GM21367 (cell line): ENCODE results near the gene WRNIP1.
"Not testable (repeated sequence)": the region's sequence is repeated elsewhere in the genome, so short reads cannot be mapped to it uniquely, and the experiment has no call there.

Experiments used
- ATAC-seq: cut with Tn5 transposase; IDR thresholded peaks from one replicate; pipeline ENCODE4 v1.9.1; 2021; ENCODE audit not compliant: unreplicated experiment

Gene WRNIP1

GRCh38 chr6:2782825-2783187 is 17.6 kb downstream of the WRNIP1 start:
- ATAC-seq = no peak

- ATAC-seq = no peak
Measured at GRCh38 chr6:2783188-2783963, 18.2 kb downstream of the WRNIP1 start.

DNA sequence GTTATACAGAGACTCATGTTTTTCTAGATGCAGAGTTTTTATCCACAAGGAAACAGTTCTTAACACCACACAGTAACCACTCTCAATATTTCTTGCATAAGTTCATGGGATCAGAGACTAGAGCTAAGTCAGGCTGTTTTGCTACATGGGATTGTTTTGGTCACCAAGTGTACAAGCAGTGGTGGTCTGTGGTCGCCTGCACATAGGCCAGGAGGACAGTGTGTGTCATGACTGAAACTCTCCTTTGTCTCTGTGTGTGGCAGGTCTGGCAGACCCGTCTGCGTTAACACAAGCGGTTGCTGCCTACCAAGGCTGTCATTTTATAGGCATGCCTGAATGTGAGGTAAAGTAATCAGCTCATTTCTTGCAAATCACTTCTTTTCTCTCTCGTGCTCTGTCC is 18.9 kb downstream of the WRNIP1 start:
- no peak for ATAC-seq

DNA sequence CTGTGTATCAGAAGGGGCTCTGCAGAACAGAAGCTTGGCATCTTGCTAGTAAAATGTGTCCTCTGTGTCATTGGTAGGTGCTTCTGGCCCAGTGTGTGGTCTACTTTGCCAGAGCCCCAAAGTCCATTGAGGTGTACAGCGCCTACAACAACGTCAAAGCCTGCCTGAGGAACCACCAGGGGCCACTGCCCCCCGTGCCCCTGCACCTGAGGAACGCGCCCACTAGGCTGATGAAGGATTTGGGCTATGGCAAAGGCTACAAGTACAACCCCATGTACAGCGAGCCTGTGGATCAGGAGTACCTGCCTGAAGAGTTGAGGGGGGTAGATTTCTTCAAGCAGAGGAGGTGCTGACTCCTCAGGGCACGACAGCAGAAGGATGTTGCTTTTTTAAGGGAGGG is 19.7 kb downstream of the WRNIP1 start:
- ATAC-seq = no peak

DNA sequence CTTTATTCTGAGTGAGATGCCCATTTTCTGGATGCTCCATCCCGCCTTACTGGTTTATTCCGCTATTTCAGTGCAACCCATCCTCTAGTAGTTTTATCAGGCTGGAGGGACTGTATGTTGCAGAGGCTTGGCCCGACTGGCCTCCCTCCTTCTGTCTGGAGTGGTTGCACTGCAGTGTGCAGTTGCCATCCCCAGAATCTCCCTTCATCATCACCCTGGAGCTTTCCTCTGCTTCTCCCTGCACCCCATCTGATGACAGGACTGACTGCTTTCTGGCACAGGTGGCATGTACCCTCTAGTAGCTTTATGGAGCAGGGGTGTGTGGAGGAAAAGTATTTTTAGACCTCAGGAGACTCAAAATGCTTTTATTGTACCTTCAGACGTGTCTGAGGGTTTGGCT is 21.1 kb downstream of the WRNIP1 start:
- no peak for ATAC-seq

- peak; percentile 67 for ATAC-seq
Measured at GRCh38 chr6:2790588-2791449, 25.6 kb downstream of the WRNIP1 start.

- no peak for ATAC-seq
Measured at GRCh38 chr6:2791450-2791974, 26.3 kb downstream of the WRNIP1 start.

DNA sequence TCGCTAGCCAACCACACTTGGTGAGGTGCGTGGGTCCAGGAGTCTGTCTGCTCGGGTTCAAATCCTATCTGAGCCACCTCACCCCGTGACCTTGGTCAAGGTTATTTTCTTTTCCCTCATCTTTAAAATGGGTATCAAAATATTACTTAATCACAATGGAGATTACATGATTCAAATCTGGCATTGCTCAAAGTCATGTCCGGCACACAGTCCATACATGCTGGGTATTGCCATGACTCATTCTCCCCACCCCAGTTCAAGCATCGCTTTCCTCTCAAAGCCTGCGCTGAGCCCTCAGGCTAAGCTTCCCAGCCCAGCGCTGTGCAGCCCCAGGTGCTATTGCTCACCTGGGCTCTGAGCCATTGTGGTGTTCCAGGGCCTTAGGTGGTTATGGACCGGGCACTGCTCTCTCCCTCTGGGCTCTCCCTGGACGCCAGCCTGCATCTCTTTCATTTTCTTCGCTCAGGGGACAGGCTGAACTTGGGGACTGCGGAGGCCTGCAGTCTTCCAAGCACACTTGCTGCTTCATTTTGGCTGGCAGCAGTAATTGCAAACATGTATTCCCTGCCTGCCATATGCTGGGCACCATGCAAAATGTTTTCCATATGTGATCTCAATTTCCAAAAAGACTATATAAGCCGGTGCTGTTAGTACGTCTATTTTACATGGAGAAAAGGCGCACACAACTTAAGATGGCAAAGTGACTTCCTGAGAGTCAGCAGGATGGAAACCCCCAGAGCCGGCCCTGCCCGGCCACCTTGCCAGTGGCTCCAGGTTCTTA is 27.3 kb downstream of the WRNIP1 start:
- ATAC-seq = no peak

- ATAC-seq = no peak
Measured at GRCh38 chr6:2793534-2794151, 28.4 kb downstream of the WRNIP1 start.

GRCh38 chr6:2794171-2794730 is 29.1 kb downstream of the WRNIP1 start:
- ATAC-seq = no peak

DNA sequence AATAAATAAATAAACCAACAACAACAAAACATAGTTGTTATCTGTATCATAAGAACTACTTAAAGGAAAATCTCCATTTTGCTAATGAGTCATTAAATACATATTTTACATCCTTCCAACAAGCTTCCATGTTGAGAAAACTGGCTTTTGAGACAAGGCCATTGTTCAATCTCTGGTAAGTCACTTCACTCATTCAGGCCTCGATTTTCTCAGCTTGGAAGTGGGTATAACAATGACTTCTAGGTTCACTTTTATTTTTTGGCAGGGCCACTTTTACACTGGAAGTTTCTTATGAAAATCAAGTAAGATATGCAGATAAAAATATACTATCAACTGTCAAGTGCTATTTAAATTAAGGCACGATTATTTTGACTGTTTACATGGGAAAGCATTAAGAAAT is 30.0 kb downstream of the WRNIP1 start:
- ATAC-seq = no peak

DNA sequence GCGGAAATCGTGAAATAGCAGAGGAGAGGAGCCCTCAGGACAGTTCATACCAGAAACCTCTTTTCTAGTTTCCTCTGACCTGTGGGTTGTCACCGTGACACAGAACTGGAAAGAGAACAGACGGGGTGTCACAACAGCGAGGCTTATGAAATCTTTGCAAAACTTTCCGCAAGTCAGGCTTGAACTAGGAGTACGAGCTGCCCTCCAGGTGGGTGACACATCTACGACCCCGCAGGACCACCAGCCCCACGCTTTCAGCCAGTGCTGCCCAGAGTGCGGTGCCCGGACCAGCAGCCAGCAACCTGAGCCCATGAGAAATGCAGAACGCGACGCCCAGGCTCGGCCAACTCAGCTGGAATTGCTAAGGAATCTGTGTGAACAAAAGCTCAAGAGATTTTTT is 30.8 kb downstream of the WRNIP1 start:
- no peak for ATAC-seq

DNA sequence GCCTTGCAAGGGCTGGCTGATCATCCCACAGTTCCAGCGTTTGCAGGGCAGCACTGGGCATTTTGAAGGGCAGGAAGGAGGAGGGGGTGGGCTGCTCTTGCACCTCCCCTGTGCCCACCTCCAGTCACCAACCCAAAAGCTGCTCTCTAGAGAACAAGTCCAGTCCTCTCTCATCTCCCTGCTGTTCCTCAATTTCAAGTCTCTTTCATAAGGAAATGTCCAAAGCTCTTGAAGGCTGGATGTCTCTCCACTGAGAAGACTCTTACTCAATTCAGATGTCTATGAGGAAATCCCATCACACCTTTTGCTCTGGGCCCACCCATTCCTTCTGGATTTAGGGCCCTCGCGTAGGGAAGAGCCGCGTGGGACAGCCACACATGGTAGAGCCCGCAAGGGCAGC is 31.7 kb downstream of the WRNIP1 start:
- no peak for ATAC-seq

DNA sequence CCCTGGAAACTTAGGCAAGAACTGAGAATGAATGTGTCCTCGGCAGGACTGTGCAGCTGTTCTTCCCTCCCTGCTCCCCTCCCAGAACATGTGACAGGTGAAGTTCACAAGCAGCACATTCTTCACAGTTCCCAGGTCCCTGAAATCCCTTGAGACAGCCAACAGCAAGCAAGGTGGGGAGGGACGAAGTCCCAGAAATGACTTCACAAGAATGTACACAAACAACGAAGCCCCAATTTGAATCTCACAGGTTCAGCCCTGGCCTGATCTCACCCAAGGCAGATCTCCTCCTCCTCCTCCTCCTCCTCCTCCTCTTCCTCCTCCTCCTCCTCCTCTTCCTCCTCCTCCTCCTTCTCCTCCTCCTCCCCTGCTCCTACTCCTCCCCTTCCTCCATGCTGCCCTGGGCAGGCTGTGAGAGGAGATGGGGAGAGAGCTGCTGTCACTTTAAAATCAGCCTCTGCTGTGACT is 32.4 kb downstream of the WRNIP1 start:
- ATAC-seq = no peak

GRCh38 chr6:2798586-2799134 is 33.5 kb downstream of the WRNIP1 start:
- ATAC-seq = no peak

GRCh38 chr6:2799936-2800527 is 34.8 kb downstream of the WRNIP1 start:
- no peak for ATAC-seq

DNA sequence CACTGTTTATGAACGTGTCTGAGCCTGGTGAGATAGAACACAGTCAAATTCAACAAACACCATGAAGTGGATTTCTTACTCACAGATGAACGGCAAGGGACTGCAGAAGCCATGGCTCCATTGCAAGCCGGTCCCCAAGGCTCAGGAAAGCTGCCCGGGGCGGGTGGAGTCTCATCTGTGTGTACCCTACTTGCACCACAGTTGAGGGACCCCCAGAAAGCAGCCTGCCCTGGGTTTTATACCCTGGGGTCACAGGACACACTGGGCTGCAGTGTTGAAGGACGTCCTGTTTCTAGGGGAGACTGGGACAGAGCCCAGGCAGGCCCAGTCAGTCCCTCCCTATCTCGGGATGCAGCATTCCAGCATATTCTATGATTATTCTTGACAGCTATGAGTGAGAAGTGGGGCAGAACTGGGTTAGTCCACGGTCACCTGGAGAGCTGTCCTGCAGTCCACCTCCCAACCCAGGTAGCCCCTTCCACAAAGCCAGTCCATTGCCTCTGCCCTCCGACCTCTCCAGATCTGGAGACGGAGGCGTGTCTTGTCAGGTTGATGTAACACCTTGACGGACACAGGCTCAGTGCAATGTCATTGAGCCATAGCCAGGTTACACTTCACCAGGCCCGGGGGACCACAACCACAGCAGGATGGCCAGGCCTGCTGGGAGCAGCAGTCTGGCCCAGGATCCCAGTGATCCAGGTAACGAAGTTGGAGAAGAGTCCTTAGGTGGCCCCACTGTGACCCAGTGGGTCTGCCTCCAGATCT is 35.5 kb downstream of the WRNIP1 start:
- ATAC-seq = no peak

- not testable (repeated sequence) for ATAC-seq
Measured at GRCh38 chr6:2801687-2802086, 36.5 kb downstream of the WRNIP1 start.

DNA sequence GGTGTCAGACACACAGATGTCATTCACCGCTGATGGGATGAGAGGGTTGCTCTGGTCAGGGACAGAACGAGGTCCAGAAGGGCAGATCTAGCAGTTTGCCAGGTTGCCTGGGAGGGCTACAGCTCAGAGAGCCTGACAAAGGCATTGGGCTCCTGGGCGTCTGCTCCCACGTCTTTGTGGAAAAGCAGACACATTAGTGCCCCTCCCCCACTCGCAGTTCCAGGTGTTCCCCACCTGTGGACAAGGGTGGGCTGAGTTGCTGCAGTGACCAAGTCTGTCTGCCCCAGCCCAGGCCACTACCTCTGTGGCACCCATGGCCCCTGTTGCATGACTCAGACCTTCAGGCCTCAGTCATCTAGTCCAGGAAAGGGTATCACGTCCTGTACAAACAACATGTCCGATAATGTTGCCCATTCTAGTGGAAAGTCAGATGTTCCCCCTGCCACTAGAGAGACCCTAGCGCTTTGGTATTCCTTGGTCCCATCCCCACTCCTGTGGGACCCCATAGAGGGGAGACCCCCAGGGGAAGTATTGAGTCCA is 37.4 kb downstream of the WRNIP1 start:
- no peak for ATAC-seq
